ENCODE data around the gene CHD9.

CHD9 gene

DNA sequence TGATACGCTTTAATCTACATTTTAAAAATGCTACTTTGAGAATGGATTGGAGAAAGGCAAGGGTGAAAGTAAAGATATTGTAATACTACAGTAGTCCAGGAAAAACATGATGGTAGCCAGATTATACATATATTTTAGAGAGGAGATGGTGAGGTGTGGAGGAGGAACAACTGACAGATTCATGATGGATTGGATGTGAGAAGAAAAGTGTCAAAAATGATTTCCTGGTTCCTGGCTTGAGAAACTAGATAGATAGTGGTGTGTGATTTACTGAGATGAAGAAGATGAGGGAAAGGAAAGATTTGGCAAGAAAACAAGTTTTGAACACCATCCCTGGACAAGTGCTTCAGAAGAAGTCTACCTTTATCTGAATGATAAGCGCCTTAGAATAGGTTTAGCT is 80.5 kb downstream of the CHD9 start:
- no peak overlapping the region for H3K9ac ChIP-seq (ENCODE audit: insufficient read length, low read depth)
- no peak for DNase-seq (ENCODE audit: low read depth, low spot score)
- H3K4me1 ChIP-seq (ENCODE audit: insufficient read depth, insufficient read length): no peaks in the 10 kb centered on the region

DNA sequence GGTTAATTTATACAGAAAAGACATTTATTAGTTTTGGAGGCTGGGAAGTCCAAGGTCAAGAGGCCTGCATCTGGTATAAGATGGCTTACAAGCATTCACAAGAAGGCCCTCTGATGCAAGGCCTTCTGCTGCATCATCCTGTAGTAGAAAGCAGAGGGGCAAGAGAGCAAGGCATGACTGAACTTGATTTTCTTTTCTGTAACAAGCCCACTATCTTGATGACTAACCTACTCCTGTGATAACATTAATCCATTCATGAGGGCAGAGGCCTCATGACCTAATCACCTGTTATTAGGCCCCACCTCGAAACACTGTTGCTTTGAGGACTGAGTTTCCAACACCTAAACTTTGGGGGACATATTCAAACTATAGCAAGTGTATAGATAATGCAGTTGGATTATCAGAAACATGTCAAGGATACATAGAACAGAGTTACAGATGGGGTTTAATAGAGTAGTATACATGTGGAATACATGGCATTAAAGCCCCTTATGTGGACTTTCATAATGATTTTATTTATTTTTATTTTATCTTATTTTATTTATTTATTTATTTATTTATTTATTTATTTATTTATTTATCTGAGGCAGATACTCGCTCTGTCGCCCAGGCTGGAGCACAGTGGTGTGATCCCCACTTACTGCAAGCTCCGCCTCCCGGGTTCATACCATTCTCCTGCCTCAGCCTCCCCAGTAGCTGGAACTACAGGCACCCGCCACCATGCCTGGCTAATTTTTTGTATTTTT is 88.2 kb downstream of the CHD9 start:
- peaks cover 3% of the 10 kb centered on the region for H3K36me3 ChIP-seq (ENCODE audit: insufficient read depth, insufficient read length, low read length)
- no peak for TF ChIP-seq SUZ12 (IDR thresholded peaks at IDR 0.05; ENCODE audit: extremely low read depth, insufficient read depth, insufficient read length)
- TF ChIP-seq ZNF274 (IDR thresholded peaks at IDR 0.05; ENCODE audit: low read depth, low read length): no peak
- no peak for TF ChIP-seq YY1 (IDR thresholded peaks at IDR 0.05; ENCODE audit: insufficient read depth, insufficient read length)
- H3K4me3 ChIP-seq (ENCODE audit: insufficient read length, low read depth): no peak overlapping the region
- no peak for DNase-seq (ENCODE audit: low read depth, low spot score)
- no peaks in the 10 kb centered on the region for H3K27me3 ChIP-seq (ENCODE audit: insufficient read depth, insufficient read length)
- no peaks in the 10 kb centered on the region for H3K9me3 ChIP-seq (ENCODE audit: insufficient read depth, low read length)
- no peaks in the 10 kb centered on the region for H3K4me1 ChIP-seq (ENCODE audit: insufficient read depth, insufficient read length)
- no peak overlapping the region for H3K9ac ChIP-seq (ENCODE audit: insufficient read length, low read depth)

More for the DNA sequence above, 80.5 kb downstream of the CHD9 start:
- Histone ChIP-seq H3K9me3 (ENCODE audit: insufficient read depth, low read length) (no peaks in the 10 kb centered on the region), H3K27me3 (ENCODE audit: insufficient read depth, insufficient read length) (no peaks in the 10 kb centered on the region), H3K36me3 (ENCODE audit: insufficient read depth, insufficient read length, low read length) (no peaks in the 10 kb centered on the region), H3K4me3 (ENCODE audit: insufficient read length, low read depth) (no peak overlapping the region)
- TF ChIP-seq SUZ12 (IDR thresholded peaks at IDR 0.05; ENCODE audit: extremely low read depth, insufficient read depth, insufficient read length) (no peak), YY1 (IDR thresholded peaks at IDR 0.05; ENCODE audit: insufficient read depth, insufficient read length) (no peak), ZNF274 (IDR thresholded peaks at IDR 0.05; ENCODE audit: low read depth, low read length) (no peak)

- DNase-seq (ENCODE audit: low read depth, low spot score): no peak
- no peaks in the 10 kb centered on the region for H3K36me3 ChIP-seq (ENCODE audit: insufficient read depth, insufficient read length, low read length)
- H3K4me3 ChIP-seq (ENCODE audit: insufficient read length, low read depth): no peak overlapping the region
- H3K9ac ChIP-seq (ENCODE audit: insufficient read length, low read depth): no peak overlapping the region
- H3K27me3 ChIP-seq (ENCODE audit: insufficient read depth, insufficient read length): no peaks in the 10 kb centered on the region
- no peaks in the 10 kb centered on the region for H3K4me1 ChIP-seq (ENCODE audit: insufficient read depth, insufficient read length)
- peaks cover 14% of the 10 kb centered on the region for H3K9me3 ChIP-seq (ENCODE audit: insufficient read depth, low read length)
- TF ChIP-seq ZNF274 (IDR thresholded peaks at IDR 0.05; ENCODE audit: low read depth, low read length) (no peak), SUZ12 (IDR thresholded peaks at IDR 0.05; ENCODE audit: extremely low read depth, insufficient read depth, insufficient read length) (no peak)
Measured at GRCh38 chr16:53147500-53148065, 92.8 kb downstream of the CHD9 start.

GRCh38 chr16:53150769-53151168 is 96.0 kb downstream of the CHD9 start:
- H3K4me1 ChIP-seq (ENCODE audit: insufficient read depth, insufficient read length): no peaks in the 10 kb centered on the region
- DNase-seq (ENCODE audit: low read depth, low spot score): no peak
- peaks cover 2% of the 10 kb centered on the region for H3K36me3 ChIP-seq (ENCODE audit: insufficient read depth, insufficient read length, low read length)
- H3K9ac ChIP-seq (ENCODE audit: insufficient read length, low read depth): no peak overlapping the region
- TF ChIP-seq YY1 (IDR thresholded peaks at IDR 0.05; ENCODE audit: insufficient read depth, insufficient read length) (no peak), ZNF274 (IDR thresholded peaks at IDR 0.05; ENCODE audit: low read depth, low read length) (no peak), SUZ12 (IDR thresholded peaks at IDR 0.05; ENCODE audit: extremely low read depth, insufficient read depth, insufficient read length) (no peak)
- H3K4me3 ChIP-seq (ENCODE audit: insufficient read length, low read depth): no peak overlapping the region
- H3K9me3 ChIP-seq (ENCODE audit: insufficient read depth, low read length): peaks cover 14% of the 10 kb centered on the region
- no peaks in the 10 kb centered on the region for H3K27me3 ChIP-seq (ENCODE audit: insufficient read depth, insufficient read length)

GRCh38 chr16:53152329-53152728 is 97.5 kb downstream of the CHD9 start:
- Histone ChIP-seq H3K36me3 (ENCODE audit: insufficient read depth, insufficient read length, low read length) (peaks cover 17% of the 10 kb centered on the region), H3K9me3 (ENCODE audit: insufficient read depth, low read length) (peaks cover 14% of the 10 kb centered on the region), H3K4me1 (ENCODE audit: insufficient read depth, insufficient read length) (no peaks in the 10 kb centered on the region), H3K4me3 (ENCODE audit: insufficient read length, low read depth) (no peak overlapping the region), H3K9ac (ENCODE audit: insufficient read length, low read depth) (no peak overlapping the region), H3K27me3 (ENCODE audit: insufficient read depth, insufficient read length) (no peaks in the 10 kb centered on the region)
- DNase-seq (ENCODE audit: low read depth, low spot score): no peak
- TF ChIP-seq ZNF274 (IDR thresholded peaks at IDR 0.05; ENCODE audit: low read depth, low read length) (no peak), YY1 (IDR thresholded peaks at IDR 0.05; ENCODE audit: insufficient read depth, insufficient read length) (no peak), SUZ12 (IDR thresholded peaks at IDR 0.05; ENCODE audit: extremely low read depth, insufficient read depth, insufficient read length) (no peak)

GRCh38 chr16:53153130-53153529 is 98.3 kb downstream of the CHD9 start:
- no peaks in the 10 kb centered on the region for H3K4me1 ChIP-seq (ENCODE audit: insufficient read depth, insufficient read length)
- H3K9ac ChIP-seq (ENCODE audit: insufficient read length, low read depth): no peak overlapping the region
- H3K4me3 ChIP-seq (ENCODE audit: insufficient read length, low read depth): no peak overlapping the region
- no peak for TF ChIP-seq YY1 (IDR thresholded peaks at IDR 0.05; ENCODE audit: insufficient read depth, insufficient read length)
- TF ChIP-seq SUZ12 (IDR thresholded peaks at IDR 0.05; ENCODE audit: extremely low read depth, insufficient read depth, insufficient read length): no peak
- TF ChIP-seq ZNF274 (IDR thresholded peaks at IDR 0.05; ENCODE audit: low read depth, low read length): no peak
- no peaks in the 10 kb centered on the region for H3K27me3 ChIP-seq (ENCODE audit: insufficient read depth, insufficient read length)
- DNase-seq (ENCODE audit: low read depth, low spot score): no peak
- H3K36me3 ChIP-seq (ENCODE audit: insufficient read depth, insufficient read length, low read length): peaks cover 25% of the 10 kb centered on the region
- H3K9me3 ChIP-seq (ENCODE audit: insufficient read depth, low read length): peaks cover 14% of the 10 kb centered on the region

DNA sequence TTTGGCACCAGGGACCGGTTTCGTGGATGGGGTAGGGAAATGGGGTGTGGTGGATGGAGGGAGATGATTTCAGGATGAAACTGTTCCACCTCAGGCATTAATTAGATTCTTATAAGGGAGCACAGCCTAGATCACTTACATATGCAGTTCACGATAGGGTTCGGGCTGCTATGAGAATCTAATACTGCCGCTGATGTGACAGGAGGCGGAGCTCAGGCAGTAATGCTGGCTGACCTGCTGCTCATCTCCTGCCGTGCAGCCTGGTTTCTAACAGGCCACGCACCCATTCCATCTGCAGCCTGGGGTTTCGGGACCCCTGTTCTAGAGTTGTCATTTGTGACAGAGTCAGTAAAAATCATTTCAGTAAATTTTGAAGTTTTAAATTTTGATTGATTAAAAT is 99.7 kb downstream of the CHD9 start:
- H3K36me3 ChIP-seq (ENCODE audit: insufficient read depth, insufficient read length, low read length): peaks cover 30% of the 10 kb centered on the region

More for the DNA sequence above, 99.7 kb downstream of the CHD9 start:
- no peak for DNase-seq (ENCODE audit: low read depth, low spot score)
- no peaks in the 10 kb centered on the region for H3K27me3 ChIP-seq (ENCODE audit: insufficient read depth, insufficient read length)
- H3K4me1 ChIP-seq (ENCODE audit: insufficient read depth, insufficient read length): no peaks in the 10 kb centered on the region
- no peak overlapping the region for H3K4me3 ChIP-seq (ENCODE audit: insufficient read length, low read depth)
- TF ChIP-seq ZNF274 (IDR thresholded peaks at IDR 0.05; ENCODE audit: low read depth, low read length) (no peak), SUZ12 (IDR thresholded peaks at IDR 0.05; ENCODE audit: extremely low read depth, insufficient read depth, insufficient read length) (no peak), YY1 (IDR thresholded peaks at IDR 0.05; ENCODE audit: insufficient read depth, insufficient read length) (no peak)
- H3K9me3 ChIP-seq (ENCODE audit: insufficient read depth, low read length): peaks cover 14% of the 10 kb centered on the region
- H3K9ac ChIP-seq (ENCODE audit: insufficient read length, low read depth): no peak overlapping the region

Data from NT2/D1 (cell line).